K562 (cell line): ENCODE measurements around the gene RFX3. TPM values are rescaled to one million over a fixed set of nuclear protein-coding genes. Genes with fewer than 3 reads are reported as not detected.

Experiments used
- GABPB2 ChIP-seq: fragments of 250-450 bp; sonication (Bioruptor Pico); conservative IDR thresholded peaks from 2 replicates; pipeline ENCODE4 v1.5.1; 2021; ENCODE audit warnings: mild to moderate bottlenecking
- MEF2A ChIP-seq: IDR thresholded peaks from 2 replicates; pipeline ENCODE4 v1.6.1; 2011; ENCODE audit warnings: low read depth, mild to moderate bottlenecking, low read length, moderate library complexity; ENCODE audit not compliant: control insufficient read depth
- MEIS2 ChIP-seq: fragments of 450-650 bp; IDR thresholded peaks from 2 replicates; pipeline ENCODE4 v1.6.1; 2014; ENCODE audit warnings: mild to moderate bottlenecking; ENCODE audit not compliant: partially characterized antibody
- NFRKB ChIP-seq: fragments of 450-650 bp; IDR thresholded peaks from 2 replicates; pipeline ENCODE4 v1.6.1; 2016; ENCODE audit warnings: low read depth
- NFYB ChIP-seq: IDR thresholded peaks from 2 replicates; pipeline ENCODE4 v1.6.1; 2011; ENCODE audit warnings: mild to moderate bottlenecking, moderate library complexity; ENCODE audit not compliant: insufficient read length; ENCODE audit errors: extremely low read depth
- SP2 ChIP-seq: IDR thresholded peaks from 2 replicates; pipeline ENCODE4 v1.6.1; 2011; ENCODE audit warnings: mild to moderate bottlenecking, low read depth, low read length, moderate library complexity; ENCODE audit not compliant: poor library complexity, severe bottlenecking; ENCODE audit errors: extremely low read depth
- ZNF778 ChIP-seq: fragments of 450-650 bp; formaldehyde crosslinking; IDR thresholded peaks from 2 replicates; pipeline ENCODE4 v1.4.0; 2020; ENCODE audit warnings: mild to moderate bottlenecking, moderate library complexity
- ZNF830 ChIP-seq: fragments of 250-450 bp; sonication (Bioruptor Pico); IDR thresholded peaks from 2 replicates; pipeline ENCODE4 v1.5.0; 2021; ENCODE audit warnings: mild to moderate bottlenecking
- polyA plus RNA-seq, 8 experiments: library from polyadenylated mRNA; depleted of rRNA in 4 of 8; stranded (reverse) in 5 of 8; unstranded in 3 of 8; fragments of >200 nt; fragmentation: Nextera tagmentation in 2 of 8; fragmentation: Illumina TruSeq in 1 of 8; extraction: Ambion mirVana in 2 of 8; extraction: Trizol in 1 of 8; gene quantifications; 2 replicates each; pipeline versions ENCODE4 v1.2.1 to v1.2.3, GENCODE V29; 2011 to 2014; ENCODE audit warnings: inconsistent platforms in 1 of 8, missing spikeins in 1 of 8
- total RNA-seq, 7 experiments: library from RNA; depleted of rRNA in 6 of 7; stranded (reverse); fragments of >200 nt in 6 of 7; fragmentation: Illumina TruSeq in 2 of 7; extraction: Trizol in 2 of 7; gene quantifications; 2 replicates each; pipeline versions ENCODE4 v1.2.1 to v1.2.3, GENCODE V29; 2011 to 2021; ENCODE audit warnings: low replicate concordance in 1 of 7
- TF ChIP-seq, protein P1 (sequence below): conservative IDR thresholded peaks from 2 replicates; pipeline ENCODE4 v1.6.1; 2011; ENCODE audit warnings: low read depth, mild to moderate bottlenecking, low read length; ENCODE audit not compliant: control insufficient read depth
- TF ChIP-seq, protein P2 (sequence below): fragments of 450-650 bp; IDR thresholded peaks from 2 replicates; pipeline ENCODE4 v1.6.1; 2016
- TF ChIP-seq, protein P3 (sequence below): sonication (generic); formaldehyde crosslinking; IDR thresholded peaks from 2 replicates; pipeline ENCODE4 v1.8.1; 2023; ENCODE audit warnings: mild to moderate bottlenecking, missing genetic modification reagents
- TF ChIP-seq, protein P4 (sequence below): sonication (generic); formaldehyde crosslinking; IDR thresholded peaks from 2 replicates; pipeline ENCODE4 v1.8.1; 2023; ENCODE audit warnings: mild to moderate bottlenecking, missing genetic modification reagents, moderate library complexity
- TF ChIP-seq, protein P5 (sequence below): IDR thresholded peaks from 3 replicates; pipeline ENCODE4 v1.6.1; 2011; ENCODE audit warnings: borderline replicate concordance, mild to moderate bottlenecking; ENCODE audit not compliant: insufficient read length, insufficient read depth

The RFX3 gene
- total and polyA plus RNA-seq, 9 of the 15 experiments (the other 6 are each of a cell fraction or from before 2014, with no cell fraction given), result 0.86 to 4.9 (median 2.0) TPM

DNA sequence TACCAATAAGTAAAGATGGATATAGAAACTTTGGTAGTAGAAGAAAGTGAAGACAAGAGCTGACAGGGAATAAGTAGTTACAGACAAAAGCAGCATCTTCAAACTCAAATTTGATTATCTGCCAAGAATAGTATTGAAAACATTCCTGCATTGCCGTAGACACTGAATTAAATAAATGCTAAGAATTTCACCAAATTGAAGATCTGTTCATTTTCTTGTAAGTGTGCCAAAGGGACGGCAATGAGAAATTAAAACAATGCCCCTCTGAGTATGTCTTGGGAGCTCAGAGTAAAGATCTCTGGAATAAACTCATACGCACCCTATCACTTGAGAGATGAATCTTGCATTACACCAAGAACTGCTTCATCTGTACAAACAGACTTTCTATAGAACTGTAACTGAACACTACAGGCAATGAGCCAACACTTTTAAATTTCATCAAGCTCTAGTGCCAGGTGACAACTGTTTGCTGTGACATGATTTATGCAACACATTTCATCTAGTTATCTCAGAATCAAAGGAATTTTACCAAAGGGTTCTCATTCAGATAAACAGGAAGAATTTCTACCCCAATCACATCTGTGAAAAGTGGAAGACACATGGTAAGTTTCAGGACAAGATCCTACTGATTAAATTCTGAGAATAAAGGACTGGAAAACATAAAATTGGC is 66.9 kb downstream of the RFX3 start (continued):
- TF ChIP-seq, protein P1, sequence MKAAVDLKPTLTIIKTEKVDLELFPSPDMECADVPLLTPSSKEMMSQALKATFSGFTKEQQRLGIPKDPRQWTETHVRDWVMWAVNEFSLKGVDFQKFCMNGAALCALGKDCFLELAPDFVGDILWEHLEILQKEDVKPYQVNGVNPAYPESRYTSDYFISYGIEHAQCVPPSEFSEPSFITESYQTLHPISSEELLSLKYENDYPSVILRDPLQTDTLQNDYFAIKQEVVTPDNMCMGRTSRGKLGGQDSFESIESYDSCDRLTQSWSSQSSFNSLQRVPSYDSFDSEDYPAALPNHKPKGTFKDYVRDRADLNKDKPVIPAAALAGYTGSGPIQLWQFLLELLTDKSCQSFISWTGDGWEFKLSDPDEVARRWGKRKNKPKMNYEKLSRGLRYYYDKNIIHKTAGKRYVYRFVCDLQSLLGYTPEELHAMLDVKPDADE, result no peak
- TF ChIP-seq, protein P2, sequence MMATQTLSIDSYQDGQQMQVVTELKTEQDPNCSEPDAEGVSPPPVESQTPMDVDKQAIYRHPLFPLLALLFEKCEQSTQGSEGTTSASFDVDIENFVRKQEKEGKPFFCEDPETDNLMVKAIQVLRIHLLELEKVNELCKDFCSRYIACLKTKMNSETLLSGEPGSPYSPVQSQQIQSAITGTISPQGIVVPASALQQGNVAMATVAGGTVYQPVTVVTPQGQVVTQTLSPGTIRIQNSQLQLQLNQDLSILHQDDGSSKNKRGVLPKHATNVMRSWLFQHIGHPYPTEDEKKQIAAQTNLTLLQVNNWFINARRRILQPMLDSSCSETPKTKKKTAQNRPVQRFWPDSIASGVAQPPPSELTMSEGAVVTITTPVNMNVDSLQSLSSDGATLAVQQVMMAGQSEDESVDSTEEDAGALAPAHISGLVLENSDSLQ, result 0 out of 2 replicates have a peak, but pooled peaks have one; percentile 30
- TF ChIP-seq NFRKB, result no peak
- TF ChIP-seq MEF2A, result no peak
- TF ChIP-seq ZNF778, result no peak
- TF ChIP-seq, protein P3, sequence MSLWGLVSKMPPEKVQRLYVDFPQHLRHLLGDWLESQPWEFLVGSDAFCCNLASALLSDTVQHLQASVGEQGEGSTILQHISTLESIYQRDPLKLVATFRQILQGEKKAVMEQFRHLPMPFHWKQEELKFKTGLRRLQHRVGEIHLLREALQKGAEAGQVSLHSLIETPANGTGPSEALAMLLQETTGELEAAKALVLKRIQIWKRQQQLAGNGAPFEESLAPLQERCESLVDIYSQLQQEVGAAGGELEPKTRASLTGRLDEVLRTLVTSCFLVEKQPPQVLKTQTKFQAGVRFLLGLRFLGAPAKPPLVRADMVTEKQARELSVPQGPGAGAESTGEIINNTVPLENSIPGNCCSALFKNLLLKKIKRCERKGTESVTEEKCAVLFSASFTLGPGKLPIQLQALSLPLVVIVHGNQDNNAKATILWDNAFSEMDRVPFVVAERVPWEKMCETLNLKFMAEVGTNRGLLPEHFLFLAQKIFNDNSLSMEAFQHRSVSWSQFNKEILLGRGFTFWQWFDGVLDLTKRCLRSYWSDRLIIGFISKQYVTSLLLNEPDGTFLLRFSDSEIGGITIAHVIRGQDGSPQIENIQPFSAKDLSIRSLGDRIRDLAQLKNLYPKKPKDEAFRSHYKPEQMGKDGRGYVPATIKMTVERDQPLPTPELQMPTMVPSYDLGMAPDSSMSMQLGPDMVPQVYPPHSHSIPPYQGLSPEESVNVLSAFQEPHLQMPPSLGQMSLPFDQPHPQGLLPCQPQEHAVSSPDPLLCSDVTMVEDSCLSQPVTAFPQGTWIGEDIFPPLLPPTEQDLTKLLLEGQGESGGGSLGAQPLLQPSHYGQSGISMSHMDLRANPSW (CRISPR knock-in tag), result no peak
- no peak for TF ChIP-seq SP2
- TF ChIP-seq, protein P4, sequence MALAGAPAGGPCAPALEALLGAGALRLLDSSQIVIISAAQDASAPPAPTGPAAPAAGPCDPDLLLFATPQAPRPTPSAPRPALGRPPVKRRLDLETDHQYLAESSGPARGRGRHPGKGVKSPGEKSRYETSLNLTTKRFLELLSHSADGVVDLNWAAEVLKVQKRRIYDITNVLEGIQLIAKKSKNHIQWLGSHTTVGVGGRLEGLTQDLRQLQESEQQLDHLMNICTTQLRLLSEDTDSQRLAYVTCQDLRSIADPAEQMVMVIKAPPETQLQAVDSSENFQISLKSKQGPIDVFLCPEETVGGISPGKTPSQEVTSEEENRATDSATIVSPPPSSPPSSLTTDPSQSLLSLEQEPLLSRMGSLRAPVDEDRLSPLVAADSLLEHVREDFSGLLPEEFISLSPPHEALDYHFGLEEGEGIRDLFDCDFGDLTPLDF (CRISPR knock-in tag), result no peak
- TF ChIP-seq NFYB, result no peak
- TF ChIP-seq, protein P5, sequence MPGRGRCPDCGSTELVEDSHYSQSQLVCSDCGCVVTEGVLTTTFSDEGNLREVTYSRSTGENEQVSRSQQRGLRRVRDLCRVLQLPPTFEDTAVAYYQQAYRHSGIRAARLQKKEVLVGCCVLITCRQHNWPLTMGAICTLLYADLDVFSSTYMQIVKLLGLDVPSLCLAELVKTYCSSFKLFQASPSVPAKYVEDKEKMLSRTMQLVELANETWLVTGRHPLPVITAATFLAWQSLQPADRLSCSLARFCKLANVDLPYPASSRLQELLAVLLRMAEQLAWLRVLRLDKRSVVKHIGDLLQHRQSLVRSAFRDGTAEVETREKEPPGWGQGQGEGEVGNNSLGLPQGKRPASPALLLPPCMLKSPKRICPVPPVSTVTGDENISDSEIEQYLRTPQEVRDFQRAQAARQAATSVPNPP, result no peak
- no peak for TF ChIP-seq ZNF830
- TF ChIP-seq MEIS2, result peak; percentile 81
- no peak for TF ChIP-seq GABPB2 (CRISPR knock-in tag)
